Activated CD8-positive, alpha-beta memory T cell treated with anti-CD3 and anti-CD28 coated beads for 1 hour (primary cell): ENCODE measurements around the gene ANKLE2.

ENCODE experiments used
- DNase-seq, 2 donors: peaks; one replicate each; pipeline ENCODE4 v3.0.0-alpha.2; 2020; ENCODE audit warnings: low read depth in 1 of 2; ENCODE audit errors: extremely low read depth in 1 of 2

Gene ANKLE2

GRCh38 chr12:132720606-132721345, 40.9 kb downstream of the ANKLE2 start:
- no peak for DNase-seq

GRCh38 chr12:132719954-132720324, 41.7 kb downstream of the ANKLE2 start:
- no peak for DNase-seq

GRCh38 chr12:132719141-132719953, 42.3 kb downstream of the ANKLE2 start:
- DNase-seq, result no peak

GRCh38 chr12:132718644-132719043, 43.0 kb downstream of the ANKLE2 start:
- DNase-seq, result no peak

GRCh38 chr12:132717531-132718387, 43.9 kb downstream of the ANKLE2 start:
- DNase-seq, result no peak

GRCh38 chr12:132717011-132717410, 44.6 kb downstream of the ANKLE2 start:
- DNase-seq, result no peak

- DNase-seq, result no peak
Measured at GRCh38 chr12:132716356-132716755, 45.3 kb downstream of the ANKLE2 start.

- DNase-seq, result no peak
Measured at GRCh38 chr12:132715874-132716273, 45.8 kb downstream of the ANKLE2 start.

- no peak for DNase-seq
Measured at GRCh38 chr12:132713123-132713522, 48.5 kb downstream of the ANKLE2 start.

- no peak for DNase-seq
Measured at GRCh38 chr12:132711080-132711843, 50.4 kb downstream of the ANKLE2 start.

GRCh38 chr12:132710405-132711079, 51.1 kb downstream of the ANKLE2 start, which contains the start of gene PGAM5:
Gene PGAM5, plus strand, starts transcription at chr12:132710842. Its CDS starts 35 bp downstream, at chr12:132710877.
- peak; percentile 77 to 90 for DNase-seq

GRCh38 chr12:132710043-132710404, 51.6 kb downstream of the ANKLE2 start:
- no peak for DNase-seq

- DNase-seq, result no peak
Measured at GRCh38 chr12:132708150-132708549, 53.5 kb downstream of the ANKLE2 start.

- no peak for DNase-seq
Measured at GRCh38 chr12:132707241-132707640, 54.4 kb downstream of the ANKLE2 start.

GRCh38 chr12:132703641-132704040, 58.0 kb downstream of the ANKLE2 start:
- no peak for DNase-seq

- no peak for DNase-seq
Measured at GRCh38 chr12:132702640-132703039, 59.0 kb downstream of the ANKLE2 start.

- no peak for DNase-seq
Measured at GRCh38 chr12:132700212-132700822, 61.3 kb downstream of the ANKLE2 start.

GRCh38 chr12:132698341-132698740, 63.3 kb downstream of the ANKLE2 start:
- no peak for DNase-seq

GRCh38 chr12:132695431-132695830, 66.2 kb downstream of the ANKLE2 start:
- no peak for DNase-seq
